Stimulated activated naive CD4-positive, alpha-beta T cell (primary cell): ENCODE results near the gene SLC46A1.
A peak's percentile ranks its signal among the peaks of the same experiment; 100 is the strongest.

Experiments used
- DNase-seq, 6 experiments: peaks; one replicate each; lab custom pipeline; 2025; lab: John Stamatoyannopoulos, UW

SLC46A1 gene

DNA sequence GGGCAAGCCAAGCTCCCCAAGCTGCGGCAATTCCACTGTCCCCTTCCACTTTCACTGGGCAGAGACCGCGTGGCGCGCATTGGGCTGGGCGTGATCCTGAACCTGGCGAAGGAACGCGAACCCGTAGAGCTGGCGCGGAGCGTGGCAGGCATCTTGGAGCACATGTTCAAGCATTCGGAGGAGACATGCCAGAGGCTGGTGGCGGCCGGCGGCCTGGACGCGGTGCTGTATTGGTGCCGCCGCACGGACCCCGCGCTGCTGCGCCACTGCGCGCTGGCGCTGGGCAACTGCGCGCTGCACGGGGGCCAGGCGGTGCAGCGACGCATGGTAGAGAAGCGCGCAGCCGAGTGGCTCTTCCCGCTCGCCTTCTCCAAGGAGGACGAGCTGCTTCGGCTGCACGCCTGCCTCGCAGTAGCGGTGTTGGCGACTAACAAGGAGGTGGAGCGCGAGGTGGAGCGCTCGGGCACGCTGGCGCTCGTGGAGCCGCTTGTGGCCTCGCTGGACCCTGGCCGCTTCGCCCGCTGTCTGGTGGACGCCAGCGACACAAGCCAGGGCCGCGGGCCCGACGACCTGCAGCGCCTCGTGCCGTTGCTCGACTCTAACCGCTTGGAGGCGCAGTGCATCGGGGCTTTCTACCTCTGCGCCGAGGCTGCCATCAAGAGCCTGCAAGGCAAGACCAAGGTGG, 24.7 kb downstream of the SLC46A1 start:
- DNase-seq, result peak in 1 of 6 experiments; percentile 7

- DNase-seq, result no peak
These were observed 25.9 kb downstream of the SLC46A1 start for GRCh38 chr17:28379814-28380801.

DNA sequence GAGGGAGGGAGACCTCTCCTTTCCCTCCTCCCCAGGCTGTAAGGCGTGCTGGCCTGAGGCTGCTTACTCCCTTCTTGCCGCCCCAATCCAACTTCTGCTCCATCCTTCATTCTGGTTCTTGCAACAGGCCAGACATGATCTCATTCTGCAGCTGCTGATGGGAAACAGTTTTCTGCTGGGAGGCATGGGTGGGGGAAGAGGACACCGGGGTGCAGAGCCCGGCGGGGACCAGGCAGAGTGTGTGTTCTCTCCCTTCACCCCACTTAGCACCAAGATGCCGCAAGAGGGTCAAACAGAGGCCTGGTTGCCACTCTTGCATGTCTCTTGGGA, 33.1 kb downstream of the SLC46A1 start:
- DNase-seq, result no peak

DNA sequence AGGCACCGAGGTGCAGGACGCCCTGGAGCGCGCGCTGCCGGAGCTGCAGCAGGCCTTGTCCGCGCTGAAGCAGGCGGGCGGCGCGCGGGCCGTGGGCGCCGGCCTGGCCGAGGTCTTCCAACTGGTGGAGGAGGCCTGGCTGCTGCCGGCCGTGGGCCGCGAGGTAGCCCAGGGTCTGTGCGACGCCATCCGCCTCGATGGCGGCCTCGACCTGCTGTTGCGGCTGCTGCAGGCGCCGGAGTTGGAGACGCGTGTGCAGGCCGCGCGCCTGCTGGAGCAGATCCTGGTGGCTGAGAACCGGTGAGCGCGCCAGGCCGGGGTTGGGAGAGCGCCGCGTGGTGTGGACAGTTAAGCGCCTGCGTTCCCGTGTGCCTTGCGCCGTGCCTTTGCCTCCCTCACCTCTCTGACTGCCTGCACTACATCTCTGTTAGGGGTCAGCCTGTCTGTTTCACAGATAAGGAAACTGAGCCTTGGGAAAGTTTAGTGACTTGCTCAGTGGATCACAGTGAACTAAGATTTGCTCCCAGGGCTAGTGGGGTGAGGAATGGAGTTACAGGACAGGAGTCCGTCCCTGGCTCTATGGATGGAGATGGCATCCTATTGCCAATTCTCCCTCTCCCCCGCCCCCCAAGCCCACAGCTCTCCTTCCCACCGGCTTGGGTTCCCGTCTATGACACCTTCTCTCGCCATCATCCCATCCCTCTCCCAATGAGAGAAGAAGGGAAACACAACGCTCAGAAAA, 33.6 kb downstream of the SLC46A1 start:
- peak in 1 of 6 experiments; percentile 36 for DNase-seq

DNA sequence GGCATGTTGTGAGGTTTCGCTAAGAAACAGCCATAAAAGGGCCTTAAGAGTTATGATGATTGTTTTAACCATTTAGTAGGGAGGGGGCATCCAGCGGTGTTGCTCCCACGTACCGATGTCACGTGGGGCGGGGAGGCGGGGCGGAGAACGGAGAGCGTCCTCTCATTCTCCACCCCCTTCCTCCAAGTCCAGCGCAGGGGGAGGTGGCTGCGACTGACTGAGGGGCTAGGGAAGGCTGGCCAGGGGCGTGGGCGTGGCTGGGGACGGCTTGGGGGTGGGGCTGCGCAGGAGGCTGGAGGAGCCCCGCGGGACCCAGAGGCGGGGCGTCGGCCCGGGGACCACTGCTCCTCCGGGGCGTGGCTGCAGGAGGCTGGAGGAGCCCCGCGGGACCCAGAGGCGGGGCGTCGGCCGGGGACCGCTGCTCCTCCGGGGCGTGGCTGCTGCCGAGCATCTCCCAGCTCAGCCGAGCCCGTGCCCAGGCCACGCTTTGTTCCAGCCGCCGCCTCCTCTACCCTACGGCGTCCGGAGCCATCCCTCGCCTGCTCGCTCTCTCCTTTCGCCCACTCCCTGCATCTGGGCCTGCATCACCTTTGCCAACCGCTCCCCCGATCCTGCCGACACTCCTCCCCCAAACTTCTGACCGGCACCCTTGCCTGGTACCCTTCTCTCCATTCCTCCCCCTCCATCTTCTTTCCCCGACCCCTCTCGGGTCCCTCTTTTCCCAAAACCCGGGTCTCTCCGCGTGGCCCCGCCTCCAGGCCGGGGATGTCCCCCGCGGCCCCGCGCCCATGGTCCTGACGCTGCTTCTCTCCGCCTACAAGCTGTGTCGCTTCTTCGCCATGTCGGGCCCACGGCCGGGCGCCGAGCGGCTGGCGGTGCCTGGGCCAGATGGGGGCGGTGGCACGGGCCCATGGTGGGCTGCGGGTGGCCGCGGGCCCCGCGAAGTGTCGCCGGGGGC, 34.5 kb downstream of the SLC46A1 start, which contains the start of gene SARM1:
Gene SARM1 (plus strand): TSS at position 450 of the 958 bp plus-strand sequence. CDS start 339 bp downstream, at position 789.
- peak; percentile 47 to 79 (median 72) for DNase-seq

DNA sequence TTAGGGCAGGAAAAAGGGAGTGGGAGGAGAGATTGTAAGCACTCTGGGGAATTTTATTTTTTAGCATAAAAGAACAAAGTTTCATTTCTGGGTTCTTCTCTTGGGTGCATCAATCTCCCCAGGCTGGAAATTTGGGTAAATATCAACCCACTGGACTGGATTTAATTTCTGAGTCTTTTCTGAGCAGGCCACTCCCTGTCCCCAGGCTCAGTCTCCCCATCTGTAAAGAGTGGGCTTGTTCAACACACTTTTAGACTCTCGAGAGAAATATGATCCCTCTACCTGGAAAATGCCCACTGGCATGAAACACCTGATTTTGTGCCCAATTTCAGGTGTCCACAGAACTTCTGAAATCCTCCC, 35.3 kb downstream of the SLC46A1 start:
- DNase-seq, result no peak

- DNase-seq, result no peak
These were observed 35.8 kb downstream of the SLC46A1 start, which contains the start of gene VTN for GRCh38 chr17:28370035-28370743. Gene VTN, minus strand, starts transcription at chr17:28370307. Its CDS starts 104 bp downstream, at chr17:28370203.

GRCh38 chr17:28369684-28370034, 36.4 kb downstream of the SLC46A1 start:
- no peak for DNase-seq

- DNase-seq, result no peak
These were observed 36.9 kb downstream of the SLC46A1 start for GRCh38 chr17:28368915-28369683.

DNA sequence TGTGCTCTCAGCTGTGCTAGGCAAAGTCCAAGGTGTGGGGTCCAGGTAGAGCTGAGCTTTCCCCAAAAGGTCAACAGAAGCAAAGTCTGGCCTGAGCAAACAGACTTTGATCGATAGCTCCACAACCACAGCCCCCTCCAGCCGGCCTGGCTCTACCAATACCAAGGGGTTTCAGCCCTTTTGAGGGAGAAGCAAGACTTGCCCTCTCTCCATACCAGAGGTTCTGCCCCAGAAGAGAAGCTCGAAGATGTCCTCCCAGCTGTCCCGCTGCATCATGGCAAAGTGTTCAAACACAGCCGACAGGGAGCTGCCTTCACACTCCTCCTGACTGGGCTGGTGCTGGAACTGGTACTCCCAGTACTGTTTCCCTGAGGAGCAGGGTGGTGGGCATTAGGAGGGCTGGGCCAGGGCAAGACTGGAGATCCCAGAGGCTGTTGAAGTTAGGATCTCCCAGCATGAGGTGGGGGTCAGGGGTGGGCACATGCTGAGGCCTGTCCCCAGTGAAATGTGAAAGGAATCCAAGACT, 37.6 kb downstream of the SLC46A1 start:
- DNase-seq, result no peak

DNA sequence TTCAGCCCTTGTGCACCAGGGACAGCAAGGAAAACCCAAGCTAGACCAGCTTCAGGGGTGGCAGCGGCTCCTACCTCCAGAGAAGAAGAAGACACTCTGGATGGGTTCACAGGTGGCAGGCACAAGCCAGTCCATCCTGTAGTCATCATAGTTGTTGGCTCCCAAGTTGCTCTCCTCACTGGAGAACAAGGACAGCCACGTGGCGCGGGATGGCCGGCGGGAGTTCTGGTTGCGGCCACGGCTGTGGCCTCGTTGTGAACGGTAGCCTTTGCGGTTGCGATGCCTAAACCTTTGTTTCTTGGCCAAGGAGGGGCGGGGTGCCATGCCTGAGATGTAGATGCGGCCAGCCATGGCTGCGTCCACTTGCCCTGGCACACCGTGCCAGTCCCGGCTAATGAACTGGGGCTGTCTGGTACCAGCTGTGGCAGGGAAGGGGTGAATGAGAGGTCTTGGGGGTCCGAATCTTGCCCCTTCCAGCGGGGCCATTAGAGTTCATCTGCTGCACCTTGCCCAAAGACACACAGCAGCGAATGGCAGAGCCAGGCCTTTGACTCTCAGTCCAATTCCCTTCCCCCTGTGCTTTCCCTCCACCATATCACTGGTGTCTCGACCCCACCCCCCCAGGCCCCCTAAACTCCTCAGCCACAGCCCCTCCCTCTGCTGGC, 38.2 kb downstream of the SLC46A1 start:
- no peak for DNase-seq

DNA sequence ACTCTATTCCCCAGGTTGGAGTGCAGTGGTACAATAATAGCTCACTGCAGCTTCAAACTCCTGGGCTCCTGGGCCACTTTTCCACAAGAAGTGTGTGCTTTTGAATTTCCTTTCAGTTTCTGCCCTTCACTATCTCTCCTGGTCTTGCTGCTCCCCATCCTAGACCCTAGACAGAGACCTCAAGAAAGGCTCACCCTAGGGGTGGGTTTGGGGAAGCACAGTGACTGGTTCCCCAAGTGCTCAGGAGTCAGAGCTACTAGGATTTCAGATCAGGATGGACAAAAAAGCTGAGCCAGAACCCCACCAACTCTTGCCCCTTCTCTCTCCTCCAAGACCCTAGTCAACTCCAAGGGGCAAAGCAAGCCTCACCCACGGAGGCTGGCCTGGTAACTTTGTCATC, 39.4 kb downstream of the SLC46A1 start:
- no peak for DNase-seq

DNA sequence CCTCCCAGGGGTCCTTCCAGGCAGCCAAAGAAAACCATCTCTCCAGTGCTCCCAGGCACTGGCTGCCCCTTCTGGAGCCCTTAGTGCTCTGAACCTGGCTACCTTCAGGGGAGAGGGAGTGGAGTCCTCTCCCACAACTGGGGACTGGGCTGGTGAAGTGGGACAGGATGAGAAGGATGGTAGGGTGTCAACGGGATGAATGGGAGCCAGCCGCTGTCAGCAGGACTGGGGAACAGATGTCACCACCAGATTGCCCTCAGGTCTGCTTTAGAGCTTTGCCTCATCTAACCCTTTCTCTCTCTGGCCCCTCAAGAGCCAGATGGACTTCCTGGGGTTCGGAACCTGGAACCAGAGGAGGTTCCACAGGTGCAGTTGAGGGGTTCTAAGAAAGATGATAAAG, 40.5 kb downstream of the SLC46A1 start:
- DNase-seq, result no peak

- no peak for DNase-seq
These were observed 41.2 kb downstream of the SLC46A1 start, which contains the start of gene SEBOX for GRCh38 chr17:28364665-28365363. Gene SEBOX, minus strand, starts transcription at chr17:28365199. Its CDS starts 48 bp downstream, at chr17:28365151.

- no peak for DNase-seq
These were observed 42.0 kb downstream of the SLC46A1 start for GRCh38 chr17:28363776-28364650.

DNA sequence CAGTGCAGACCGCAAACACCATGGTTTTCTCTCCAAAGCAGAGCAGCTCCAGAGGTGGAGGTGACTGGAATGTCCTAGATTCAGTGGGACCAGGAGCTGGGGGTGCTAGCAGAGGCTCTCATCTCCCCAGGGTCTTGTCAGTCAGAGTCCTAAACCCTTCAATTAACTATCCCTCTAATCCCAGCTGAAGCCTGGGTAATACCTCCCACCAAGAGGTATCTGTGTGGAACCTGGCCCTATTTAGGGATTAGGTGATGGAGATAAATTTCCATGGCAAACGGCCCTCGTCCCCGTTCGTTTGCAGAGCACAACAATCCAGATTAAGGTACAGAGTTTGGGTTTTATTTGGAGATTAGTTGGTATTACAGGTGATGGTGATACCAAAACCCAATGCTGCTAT, 42.8 kb downstream of the SLC46A1 start:
- DNase-seq, result no peak

DNA sequence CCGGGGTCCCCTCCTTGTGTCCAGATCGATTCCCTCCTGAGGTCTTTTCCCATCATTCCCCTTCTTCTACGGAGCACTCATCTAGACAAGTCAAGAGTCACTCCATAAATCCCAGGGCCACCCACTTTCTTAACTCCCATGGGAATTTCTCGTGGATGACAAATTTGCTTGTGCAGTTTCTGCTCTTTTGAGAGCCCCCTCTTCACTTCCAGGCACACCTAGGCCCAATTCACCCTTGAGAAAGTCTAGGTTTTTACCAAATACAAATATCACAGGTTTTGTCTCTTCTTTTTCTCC, 48.2 kb downstream of the SLC46A1 start:
- DNase-seq, result no peak
